Adrenal gland (tissue), 5 donors: Measurements from ENCODE around the gene TMEM270.

Experiments
- POLR2A ChIP-seq, 2 donors: fragments of 450-650 bp; IDR thresholded peaks; one replicate each; pipeline ENCODE4 v1.6.1; 2017; ENCODE audit warnings: antibody characterized with exemption in 2 of 2, mild to moderate bottlenecking in 2 of 2, moderate library complexity in 1 of 2
- TF ChIP-seq, protein P1 (sequence below), 6 experiments: fragments of 450-650 bp in 4 of 6; fragments of 200-600 bp in 2 of 6; sonication (generic) in 1 of 6; IDR thresholded peaks; 1 replicate in 5 of 6; 2 replicates in 1 of 6; pipeline versions ENCODE4 v1.5.1 to v1.8.0; 2016 to 2021; ENCODE audit warnings: antibody characterized with exemption in 6 of 6, mild to moderate bottlenecking in 2 of 6, moderate library complexity in 1 of 6
- donor health status: DM: no; HTN: no; CAD: no.

DNA sequence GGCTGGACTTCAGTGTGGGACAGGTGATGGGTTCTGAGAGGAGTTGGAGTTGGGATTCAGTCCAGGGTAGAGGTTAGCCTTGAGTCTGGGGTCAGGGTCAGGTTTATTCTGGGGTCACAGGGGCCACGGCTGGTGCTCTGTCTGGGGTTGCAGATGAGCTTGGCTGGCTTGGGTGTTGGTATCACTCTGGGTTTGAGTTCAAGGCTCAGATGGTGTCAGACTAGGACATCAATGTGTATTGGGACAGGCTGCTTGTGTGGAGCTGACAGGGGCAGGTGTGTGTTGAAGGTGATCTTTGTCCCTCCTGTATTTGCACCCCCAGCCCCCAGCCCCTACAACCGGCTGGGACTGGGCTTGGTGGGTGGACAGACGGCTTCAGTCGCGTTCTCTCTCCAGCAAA, 26.8 kb downstream of the TMEM270 start:
- TF ChIP-seq, protein P1, sequence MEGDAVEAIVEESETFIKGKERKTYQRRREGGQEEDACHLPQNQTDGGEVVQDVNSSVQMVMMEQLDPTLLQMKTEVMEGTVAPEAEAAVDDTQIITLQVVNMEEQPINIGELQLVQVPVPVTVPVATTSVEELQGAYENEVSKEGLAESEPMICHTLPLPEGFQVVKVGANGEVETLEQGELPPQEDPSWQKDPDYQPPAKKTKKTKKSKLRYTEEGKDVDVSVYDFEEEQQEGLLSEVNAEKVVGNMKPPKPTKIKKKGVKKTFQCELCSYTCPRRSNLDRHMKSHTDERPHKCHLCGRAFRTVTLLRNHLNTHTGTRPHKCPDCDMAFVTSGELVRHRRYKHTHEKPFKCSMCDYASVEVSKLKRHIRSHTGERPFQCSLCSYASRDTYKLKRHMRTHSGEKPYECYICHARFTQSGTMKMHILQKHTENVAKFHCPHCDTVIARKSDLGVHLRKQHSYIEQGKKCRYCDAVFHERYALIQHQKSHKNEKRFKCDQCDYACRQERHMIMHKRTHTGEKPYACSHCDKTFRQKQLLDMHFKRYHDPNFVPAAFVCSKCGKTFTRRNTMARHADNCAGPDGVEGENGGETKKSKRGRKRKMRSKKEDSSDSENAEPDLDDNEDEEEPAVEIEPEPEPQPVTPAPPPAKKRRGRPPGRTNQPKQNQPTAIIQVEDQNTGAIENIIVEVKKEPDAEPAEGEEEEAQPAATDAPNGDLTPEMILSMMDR (IDR thresholded peaks at IDR 0.05): no peak
- TF ChIP-seq POLR2A (IDR thresholded peaks at IDR 0.05): no peak
